GM12892 (cell line): Measurements from ENCODE around the gene NUP98.

Experiments
- POLR2AphosphoS5 ChIP-seq: IDR thresholded peaks from 2 replicates; pipeline ENCODE4 v1.6.1; 2011; ENCODE audit warnings: low read depth, low read length, control low read depth
- TAF1 ChIP-seq: IDR thresholded peaks from 2 replicates; pipeline ENCODE4 v1.6.1; 2011; ENCODE audit warnings: low read depth, mild to moderate bottlenecking, control low read depth, low read length, borderline replicate concordance

DNA sequence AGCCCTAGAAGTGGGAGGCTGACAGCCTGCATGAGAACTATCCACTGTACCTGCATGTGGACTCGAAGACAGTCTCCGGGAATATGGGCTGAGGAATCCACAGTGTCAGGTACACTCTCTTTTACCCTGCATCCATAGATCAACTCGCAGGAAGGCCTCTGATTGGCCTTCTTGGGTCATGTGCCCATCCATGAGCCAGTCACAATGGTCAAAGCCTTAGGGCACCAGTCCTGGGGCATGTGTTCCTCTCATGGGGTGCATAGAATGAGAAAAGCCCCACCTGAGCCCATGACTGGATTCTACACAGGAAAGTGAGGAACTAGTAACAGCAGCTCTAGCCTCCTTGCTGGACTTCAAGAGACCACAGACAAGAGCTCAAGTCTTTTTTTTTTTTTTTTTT lies 141.8 kb downstream of the NUP98 start:
- TF ChIP-seq TAF1 (no peak), POLR2AphosphoS5 (no peak)
